Neural progenitor cell (in vitro differentiated cells): ENCODE results near the gene FH. TPM values are rescaled to one million over a fixed set of nuclear protein-coding genes. Genes with fewer than 3 reads are reported as not detected.

Source experiments
- DNase-seq: peaks from one replicate; pipeline ENCODE4 v3.0.0-alpha.2; 2016; ENCODE audit warnings: low spot score
- H2AFZ ChIP-seq: fragments of 200-600 bp; sonication (generic); replicated peaks from 2 replicates; pipeline ENCODE4 v1.6.1; 2016; ENCODE audit warnings: antibody characterized with exemption
- H3F3A ChIP-seq: fragments of 200-600 bp; sonication (generic); 2 replicates; pipeline ENCODE4 v1.6.1; 2016; ENCODE audit warnings: antibody characterized with exemption, low read depth
- H3K27ac ChIP-seq: fragments of 200-600 bp; sonication (generic); 2 replicates; pipeline ENCODE4 v1.5.1; 2016; ENCODE audit warnings: mild to moderate bottlenecking
- H3K27me3 ChIP-seq: fragments of 200-600 bp; sonication (generic); 2 replicates; pipeline ENCODE4 v1.6.1; 2016; ENCODE audit warnings: mild to moderate bottlenecking, moderate library complexity
- H3K36me3 ChIP-seq: fragments of 200-600 bp; sonication (generic); 2 replicates; pipeline ENCODE4 v1.5.1; 2016
- H3K4me1 ChIP-seq: fragments of 200-600 bp; sonication (generic); 2 replicates; pipeline ENCODE4 v1.6.1; 2016; ENCODE audit warnings: mixed run types
- H3K4me2 ChIP-seq: fragments of 200-600 bp; sonication (generic); 2 replicates; pipeline ENCODE4 v1.6.1; 2016
- H3K4me3 ChIP-seq: fragments of 200-600 bp; sonication (generic); 2 replicates; pipeline ENCODE4 v1.5.1; 2016
- H3K79me2 ChIP-seq: fragments of 200-600 bp; sonication (generic); 2 replicates; pipeline ENCODE4 v1.6.1; 2016; ENCODE audit warnings: low read depth
- H3K9ac ChIP-seq: fragments of 200-600 bp; sonication (generic); 2 replicates; pipeline ENCODE4 v1.6.1; 2016
- H3K9me3 ChIP-seq: fragments of 200-600 bp; sonication (generic); 2 replicates; pipeline ENCODE4 v1.5.1; 2016; ENCODE audit warnings: low read depth
- H4K20me1 ChIP-seq: fragments of 200-600 bp; sonication (generic); 2 replicates; pipeline ENCODE4 v1.6.1; 2016; ENCODE audit warnings: low read depth
- H3K27ac Mint-ChIP-seq: 3 replicates; pipeline ENCODE4 v1.8.0; 2021; ENCODE audit warnings: mixed read lengths
- H3K27me3 Mint-ChIP-seq: 2 replicates; pipeline ENCODE4 v1.8.0; 2022; ENCODE audit warnings: low read depth, mild to moderate bottlenecking, inconsistent platforms, moderate library complexity, mixed read lengths; ENCODE audit not compliant: insufficient read depth
- H3K36me3 Mint-ChIP-seq: 3 replicates; pipeline ENCODE4 v1.8.0; 2021; ENCODE audit warnings: mixed read lengths
- H3K4me1 Mint-ChIP-seq: 3 replicates; pipeline ENCODE4 v1.8.0; 2021; ENCODE audit warnings: mixed read lengths
- H3K4me3 Mint-ChIP-seq: 3 replicates; pipeline ENCODE4 v1.8.0; 2021; ENCODE audit warnings: mild to moderate bottlenecking, moderate library complexity, mixed read lengths
- H3K9me3 Mint-ChIP-seq: 3 replicates; pipeline ENCODE4 v1.8.0; 2020; ENCODE audit warnings: mixed read lengths
- CTCF ChIP-seq: fragments of 200-600 bp; sonication (generic); IDR thresholded peaks from 2 replicates; pipeline ENCODE4 v1.5.1; 2017; ENCODE audit warnings: antibody characterized with exemption, mild to moderate bottlenecking
- EZH2 ChIP-seq: fragments of 200-600 bp; sonication (generic); IDR thresholded peaks from 2 replicates; pipeline ENCODE4 v1.6.1; 2017; ENCODE audit warnings: antibody characterized with exemption, mild to moderate bottlenecking, moderate library complexity
- EZH2phosphoT487 ChIP-seq: fragments of 200-600 bp; sonication (generic); IDR thresholded peaks from 2 replicates; pipeline ENCODE4 v1.6.1; 2017; ENCODE audit warnings: antibody characterized with exemption
- total RNA-seq: library from RNA; depleted of rRNA; stranded (reverse); fragments of >200 nt; gene quantifications from 2 replicates; pipeline ENCODE4 v1.2.3, GENCODE V29; 2015; ENCODE audit warnings: low replicate concordance

The FH gene
- total RNA-seq, 1 donor from 2014 or later: 109 TPM

GRCh38 chr1:241479294-241479693 lies 40.3 kb downstream of the FH start:
- H3K79me2 ChIP-seq: no peaks in the 10 kb centered on the region
- Mint-ChIP-seq H3K27me3 (no peaks in the 10 kb centered on the region), H3K9me3 (no peaks in the 10 kb centered on the region), H3K36me3 (no peaks in the 10 kb centered on the region), H3K4me3 (no peak overlapping the region), H3K27ac (no peak overlapping the region), H3K4me1 (peaks cover 7% of the 10 kb centered on the region)
- no peak overlapping the region for H3K27ac ChIP-seq
- no peaks in the 10 kb centered on the region for H3K4me1 ChIP-seq
- H3F3A ChIP-seq: no peaks in the 10 kb centered on the region
- no peaks in the 10 kb centered on the region for H3K27me3 ChIP-seq
- no peak overlapping the region for H3K4me2 ChIP-seq
- H3K4me3 ChIP-seq: no peak overlapping the region
- TF ChIP-seq EZH2 (no peak), EZH2phosphoT487 (no peak), CTCF (no peak)
- H3K36me3 ChIP-seq: no peaks in the 10 kb centered on the region
- H2AFZ ChIP-seq: no peak overlapping the region
- DNase-seq: no peak
- H3K9ac ChIP-seq: no peak overlapping the region
- no peaks in the 10 kb centered on the region for H3K9me3 ChIP-seq
- H4K20me1 ChIP-seq: no peaks in the 10 kb centered on the region

- TF ChIP-seq EZH2phosphoT487: no peak
- Histone ChIP-seq H3K27me3 (no peaks in the 10 kb centered on the region), H3K9ac (no peak overlapping the region), H3K36me3 (no peaks in the 10 kb centered on the region), H2AFZ (no peak overlapping the region), H3K4me1 (no peaks in the 10 kb centered on the region), H3K27ac (no peak overlapping the region), H3K9me3 (no peaks in the 10 kb centered on the region), H3K4me3 (no peak overlapping the region), H4K20me1 (no peaks in the 10 kb centered on the region), H3F3A (no peaks in the 10 kb centered on the region), H3K4me2 (no peak overlapping the region), H3K79me2 (no peaks in the 10 kb centered on the region)
- Mint-ChIP-seq H3K4me1 (no peaks in the 10 kb centered on the region), H3K27me3 (no peaks in the 10 kb centered on the region), H3K36me3 (no peaks in the 10 kb centered on the region), H3K4me3 (no peak overlapping the region), H3K27ac (no peak overlapping the region), H3K9me3 (no peaks in the 10 kb centered on the region)
- no peak for DNase-seq
These were observed 43.9 kb downstream of the FH start for GRCh38 chr1:241475671-241476070.

- DNase-seq: no peak
- Mint-ChIP-seq H3K27ac (no peak overlapping the region), H3K9me3 (no peaks in the 10 kb centered on the region), H3K4me3 (no peak overlapping the region), H3K36me3 (no peaks in the 10 kb centered on the region), H3K27me3 (no peaks in the 10 kb centered on the region), H3K4me1 (no peaks in the 10 kb centered on the region)
- Histone ChIP-seq H3K27ac (no peak overlapping the region), H3K4me1 (no peaks in the 10 kb centered on the region), H3K4me2 (no peak overlapping the region), H3F3A (no peaks in the 10 kb centered on the region), H4K20me1 (no peaks in the 10 kb centered on the region), H3K36me3 (no peaks in the 10 kb centered on the region), H3K27me3 (no peaks in the 10 kb centered on the region), H2AFZ (no peak overlapping the region), H3K9me3 (no peaks in the 10 kb centered on the region), H3K4me3 (no peak overlapping the region), H3K79me2 (no peaks in the 10 kb centered on the region), H3K9ac (no peak overlapping the region)
- TF ChIP-seq EZH2 (no peak), EZH2phosphoT487 (no peak), CTCF (no peak)
These were observed 46.5 kb downstream of the FH start for GRCh38 chr1:241473026-241473425.

- H3K9me3 ChIP-seq: no peaks in the 10 kb centered on the region
- no peaks in the 10 kb centered on the region for H3K36me3 ChIP-seq
- H3K9ac ChIP-seq: no peak overlapping the region
- Mint-ChIP-seq H3K36me3 (no peaks in the 10 kb centered on the region), H3K4me3 (no peak overlapping the region), H3K27me3 (no peaks in the 10 kb centered on the region), H3K4me1 (no peaks in the 10 kb centered on the region), H3K9me3 (no peaks in the 10 kb centered on the region), H3K27ac (no peak overlapping the region)
- no peak for TF ChIP-seq CTCF
- TF ChIP-seq EZH2phosphoT487: no peak
- TF ChIP-seq EZH2: no peak
- H4K20me1 ChIP-seq: no peaks in the 10 kb centered on the region
- no peak overlapping the region for H2AFZ ChIP-seq
- H3K4me1 ChIP-seq: no peaks in the 10 kb centered on the region
- H3K4me3 ChIP-seq: no peak overlapping the region
- DNase-seq: no peak
- no peaks in the 10 kb centered on the region for H3K79me2 ChIP-seq
- H3K4me2 ChIP-seq: no peak overlapping the region
- no peaks in the 10 kb centered on the region for H3K27me3 ChIP-seq
- H3K27ac ChIP-seq: no peak overlapping the region
- no peaks in the 10 kb centered on the region for H3F3A ChIP-seq
These were observed 48.5 kb downstream of the FH start for GRCh38 chr1:241470908-241471590.
